GM18507 (cell line): ENCODE measurements around the gene ZSWIM7.

Experiments
- DNase-seq: peaks from one replicate; pipeline ENCODE4 v3.0.0; 2011; ENCODE audit warnings: low read depth; ENCODE audit not compliant: insufficient read length; ENCODE audit errors: extremely low spot score
- FAIRE-seq: peaks from 2 replicates; lab custom pipeline; 2011; peaks lifted over from hg19 to GRCh38; lab: Jason Lieb, UNC

Gene ZSWIM7

GRCh38 chr17:15966183-15966878 lies 33.2 kb downstream of the ZSWIM7 start:
- FAIRE-seq: no peak
- no peak for DNase-seq

- no peak for DNase-seq
- FAIRE-seq: no peak
Observed at GRCh38 chr17:15965528-15965927, 34.0 kb downstream of the ZSWIM7 start.

GRCh38 chr17:15963670-15964110 lies 35.8 kb downstream of the ZSWIM7 start:
- FAIRE-seq: no peak
- no peak for DNase-seq

- no peak for DNase-seq
- FAIRE-seq: no peak
Observed at GRCh38 chr17:15958484-15958854, 41.0 kb downstream of the ZSWIM7 start.

- FAIRE-seq: no peak
Observed at GRCh38 chr17:15957608-15958307, 41.7 kb downstream of the ZSWIM7 start.

GRCh38 chr17:15957206-15957605 lies 42.3 kb downstream of the ZSWIM7 start:
- FAIRE-seq (no peak), DNase-seq (no peak)

More at GRCh38 chr17:15957608-15958307, 41.7 kb downstream of the ZSWIM7 start:
- no peak for DNase-seq

- FAIRE-seq (no peak), DNase-seq (no peak)
Observed at GRCh38 chr17:15955793-15956541, 43.5 kb downstream of the ZSWIM7 start.

- FAIRE-seq (no peak), DNase-seq (no peak)
Observed at GRCh38 chr17:15954222-15954621, 45.3 kb downstream of the ZSWIM7 start.

GRCh38 chr17:15952916-15953790 lies 46.4 kb downstream of the ZSWIM7 start:
- DNase-seq: no peak
- FAIRE-seq: no peak

GRCh38 chr17:15952048-15952532 lies 47.4 kb downstream of the ZSWIM7 start:
- no peak for FAIRE-seq
- DNase-seq: no peak

GRCh38 chr17:15951368-15952047 lies 48.0 kb downstream of the ZSWIM7 start:
- FAIRE-seq (no peak), DNase-seq (no peak)

GRCh38 chr17:15947976-15948752 lies 51.3 kb downstream of the ZSWIM7 start:
- DNase-seq (no peak), FAIRE-seq (no peak)

GRCh38 chr17:15947271-15947670 lies 52.2 kb downstream of the ZSWIM7 start:
- DNase-seq: no peak
- no peak for FAIRE-seq

GRCh38 chr17:15946611-15947120 lies 52.8 kb downstream of the ZSWIM7 start:
- DNase-seq (no peak), FAIRE-seq (no peak)

GRCh38 chr17:15945527-15946191 lies 53.8 kb downstream of the ZSWIM7 start:
- FAIRE-seq (no peak), DNase-seq (no peak)

- DNase-seq (peak; percentile 44), FAIRE-seq (no peak)
Observed at GRCh38 chr17:15944759-15945526, 54.6 kb downstream of the ZSWIM7 start, which contains the start of gene ADORA2B. Gene ADORA2B (plus strand): TSS chr17:15945130. CDS start chr17:15945249, 119 bp downstream.
